Activated naive CD4-positive, alpha-beta T cell (primary cell): ENCODE measurements around the gene DCAF8.
"Not testable (repeated sequence)": the region's sequence is repeated elsewhere in the genome, so short reads cannot be mapped to it uniquely, and the experiment has no call there.

Source experiments
- DNase-seq, 4 experiments: peaks; one replicate each; lab custom pipeline; 2025; lab: John Stamatoyannopoulos, UW

The DCAF8 gene

DNA sequence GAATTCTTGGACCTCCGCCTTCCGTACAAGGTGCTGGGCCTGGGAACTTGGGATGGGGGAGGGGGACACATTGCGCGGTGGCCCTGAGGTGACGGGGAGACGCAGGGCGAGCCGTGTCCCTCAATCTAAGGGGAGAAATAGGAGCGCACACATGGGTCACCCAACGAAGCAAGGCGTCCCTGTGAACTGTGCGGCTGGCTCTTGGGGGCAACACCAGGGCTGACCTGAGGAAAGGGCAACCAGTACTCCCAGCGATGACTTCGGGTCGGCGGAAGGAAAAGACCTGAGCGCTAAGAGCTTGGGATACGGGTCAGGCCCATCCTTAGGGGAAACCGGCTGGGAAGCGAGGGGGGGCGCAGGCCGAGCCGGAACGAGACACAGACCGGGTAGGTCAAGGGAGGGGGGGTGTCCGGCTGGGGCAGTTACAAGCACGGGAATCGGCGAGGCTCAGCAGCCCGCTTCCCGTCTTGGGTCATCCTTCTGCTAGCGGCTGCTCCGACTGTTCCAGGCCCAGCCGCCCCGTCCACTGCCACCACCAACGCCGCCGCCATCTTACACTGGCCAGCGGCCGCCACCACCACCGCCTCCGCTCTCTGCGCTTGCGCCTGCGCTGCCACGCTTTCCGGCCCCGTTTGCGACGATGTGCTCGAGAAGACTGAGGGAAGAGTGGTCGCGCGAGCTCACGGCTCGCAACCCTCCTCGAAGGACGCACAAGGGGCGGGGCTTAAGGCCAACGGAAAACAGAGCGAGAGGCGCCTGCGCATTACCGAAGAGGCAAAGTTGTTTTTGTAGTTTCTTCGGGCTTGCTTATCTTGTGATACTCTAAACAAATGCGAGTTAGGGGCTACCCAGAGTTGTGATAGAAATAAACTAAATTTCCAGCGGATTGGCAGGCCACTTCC lies at the start of gene DCAF8:
DCAF8 (minus strand) TSS at position 657 of the 902 bp plus-strand sequence. CDS start 18,541 bp downstream, outside the sequence.
- peak; percentile 91 to 96 (median 94) for DNase-seq

DNA sequence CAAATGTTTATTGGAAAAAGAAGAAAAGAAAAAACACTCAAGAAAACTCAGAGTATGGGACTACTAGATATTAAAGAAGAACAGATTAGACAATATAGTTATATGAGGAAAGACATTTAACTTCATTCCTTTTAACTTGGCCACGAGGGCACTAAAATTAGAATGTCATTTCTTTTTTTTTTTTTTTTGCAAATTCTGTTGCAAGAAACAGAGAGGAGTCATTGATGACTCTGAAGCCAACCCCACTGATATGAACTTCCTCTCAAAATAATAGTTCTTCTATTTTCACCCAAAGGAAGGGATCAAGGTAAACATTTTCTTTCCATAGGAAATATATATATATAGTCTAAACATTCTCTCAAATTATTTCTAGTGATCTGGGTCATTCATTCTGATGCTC lies 47.2 kb upstream of the DCAF8 start:
- no peak for DNase-seq

GRCh38 chr1:160309185-160309557 lies 46.8 kb upstream of the DCAF8 start:
- DNase-seq, result no peak

DNA sequence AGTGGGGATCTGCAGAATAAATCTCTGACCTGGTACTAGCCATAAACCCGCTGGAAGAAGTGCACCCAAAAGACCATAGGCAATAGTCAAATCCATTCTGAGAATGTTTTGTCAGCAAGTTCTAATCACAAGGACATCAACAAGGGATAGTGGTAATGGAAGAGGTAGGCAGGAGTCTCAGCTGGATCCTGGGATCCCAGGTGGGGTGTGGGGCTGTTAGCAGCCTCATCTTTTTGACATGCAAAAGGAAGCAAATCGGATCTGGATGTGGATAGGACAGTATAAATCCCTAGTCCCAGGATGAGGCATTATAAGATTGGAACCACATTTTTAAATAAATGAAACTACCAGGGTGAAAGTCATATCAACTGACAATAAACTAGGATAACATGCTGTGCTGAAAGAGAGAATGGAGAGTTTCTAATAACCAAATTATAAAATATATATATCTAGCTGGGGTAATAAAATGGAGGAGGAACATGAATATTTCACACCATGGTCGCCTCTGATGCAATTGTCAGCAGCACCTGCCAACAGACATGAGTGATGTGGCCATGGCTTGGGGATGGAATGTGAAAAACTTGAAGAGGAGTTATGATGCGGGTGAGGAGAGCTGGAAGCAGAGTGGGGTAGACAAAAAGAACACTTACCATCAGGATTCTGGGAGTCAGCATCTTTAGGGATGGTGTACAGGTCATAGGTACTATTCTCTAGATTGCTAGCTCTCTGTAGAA lies 46.3 kb upstream of the DCAF8 start:
- DNase-seq, result no peak

DNA sequence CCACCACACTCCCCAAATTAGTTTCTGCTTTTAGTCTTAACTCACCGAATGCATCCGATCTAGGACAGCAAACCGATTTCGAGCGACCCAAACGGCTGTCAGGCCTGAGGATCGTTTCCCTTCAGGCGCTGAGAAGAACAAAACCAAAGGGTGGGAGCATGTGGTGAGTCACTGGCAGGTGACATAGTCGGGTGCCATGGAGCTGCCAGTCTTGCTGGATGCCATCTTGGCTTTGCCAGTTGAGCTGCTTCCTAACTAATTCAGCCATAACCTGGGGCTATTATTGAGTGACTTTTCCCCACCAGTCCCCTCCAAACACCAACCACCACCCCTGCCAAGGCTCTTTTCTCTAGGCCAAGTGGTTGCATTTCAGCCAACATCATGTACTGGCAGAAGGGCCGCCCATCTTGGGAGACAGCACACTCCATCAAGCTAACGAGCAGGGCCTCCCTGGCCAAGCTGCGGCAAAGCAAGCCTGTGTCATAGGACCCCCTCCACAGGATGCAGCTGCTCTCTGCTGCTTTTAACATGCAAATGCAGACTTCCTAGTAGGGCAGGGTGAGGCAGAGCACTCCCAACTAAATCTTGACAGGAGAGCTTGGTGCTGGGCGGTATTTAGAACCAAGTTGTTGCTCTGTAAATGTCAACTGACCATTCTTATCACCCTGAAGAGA lies 44.9 kb upstream of the DCAF8 start:
- no peak for DNase-seq

DNA sequence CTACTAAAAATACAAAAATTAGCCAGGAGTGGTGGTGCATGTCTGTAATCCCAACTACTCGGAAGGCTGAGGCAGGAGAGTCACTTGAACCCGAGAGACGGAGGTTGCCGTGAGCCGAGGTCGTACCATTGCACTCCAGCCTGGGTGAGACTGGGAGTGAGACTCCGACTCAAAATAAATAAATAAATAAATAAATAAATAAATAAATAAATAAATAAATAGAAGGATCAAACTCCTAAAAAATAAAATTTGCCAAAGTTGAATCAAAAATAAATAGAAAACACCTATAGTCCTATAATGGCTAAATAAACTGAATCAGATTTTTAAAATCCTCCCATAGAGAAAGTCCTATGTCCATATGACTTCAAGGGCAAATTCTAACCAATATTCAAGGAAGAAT lies 37.8 kb upstream of the DCAF8 start:
- DNase-seq, result no peak

GRCh38 chr1:160296036-160296435 lies 33.7 kb upstream of the DCAF8 start:
- DNase-seq, result no peak

GRCh38 chr1:160293020-160293968 lies 30.9 kb upstream of the DCAF8 start:
- DNase-seq, result no peak

- peak in 3 of 4 experiments; percentile 3 to 32 (median 28) for DNase-seq
Observed at GRCh38 chr1:160291248-160292220, 29.2 kb upstream of the DCAF8 start.

DNA sequence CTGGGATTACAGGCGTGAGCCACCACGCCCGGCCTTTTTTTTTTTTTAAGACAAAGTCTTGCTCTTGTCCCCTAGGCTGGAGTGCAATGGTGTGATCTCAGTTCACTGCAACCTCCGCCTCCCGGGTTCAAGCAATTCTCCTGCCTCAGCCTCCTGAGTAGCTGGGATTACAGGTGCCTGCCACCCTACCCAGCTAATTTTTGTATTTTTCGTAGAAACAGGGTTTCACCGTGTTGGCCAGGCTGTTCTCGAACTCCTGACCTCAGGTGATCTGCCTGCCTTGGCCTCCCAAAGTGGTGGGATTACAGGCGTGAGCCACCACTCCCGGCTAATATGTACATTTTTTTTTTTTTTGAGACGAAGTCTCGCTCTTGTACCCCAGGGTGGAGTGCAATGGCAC lies 25.4 kb upstream of the DCAF8 start:
- not testable (repeated sequence) for DNase-seq

DNA sequence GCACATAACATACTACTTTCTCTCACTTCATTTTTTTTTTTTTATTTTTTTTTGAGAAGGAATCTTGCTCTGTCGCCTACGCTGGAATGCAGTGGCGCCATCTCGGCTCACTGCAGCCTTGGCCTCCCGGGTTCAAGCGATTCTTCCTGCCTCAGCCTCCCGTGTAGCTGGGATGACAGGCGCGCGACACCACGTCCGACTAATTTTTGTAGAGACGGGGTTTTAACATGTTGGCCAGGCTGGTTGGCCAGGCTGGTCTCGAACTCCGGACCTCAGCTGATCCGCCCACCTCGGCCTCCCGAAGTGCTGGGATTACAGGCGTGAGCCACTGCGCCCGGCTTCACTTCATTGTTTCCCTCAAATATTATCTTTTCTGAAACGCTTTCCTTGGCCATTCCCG lies 23.2 kb upstream of the DCAF8 start:
- no peak for DNase-seq

DNA sequence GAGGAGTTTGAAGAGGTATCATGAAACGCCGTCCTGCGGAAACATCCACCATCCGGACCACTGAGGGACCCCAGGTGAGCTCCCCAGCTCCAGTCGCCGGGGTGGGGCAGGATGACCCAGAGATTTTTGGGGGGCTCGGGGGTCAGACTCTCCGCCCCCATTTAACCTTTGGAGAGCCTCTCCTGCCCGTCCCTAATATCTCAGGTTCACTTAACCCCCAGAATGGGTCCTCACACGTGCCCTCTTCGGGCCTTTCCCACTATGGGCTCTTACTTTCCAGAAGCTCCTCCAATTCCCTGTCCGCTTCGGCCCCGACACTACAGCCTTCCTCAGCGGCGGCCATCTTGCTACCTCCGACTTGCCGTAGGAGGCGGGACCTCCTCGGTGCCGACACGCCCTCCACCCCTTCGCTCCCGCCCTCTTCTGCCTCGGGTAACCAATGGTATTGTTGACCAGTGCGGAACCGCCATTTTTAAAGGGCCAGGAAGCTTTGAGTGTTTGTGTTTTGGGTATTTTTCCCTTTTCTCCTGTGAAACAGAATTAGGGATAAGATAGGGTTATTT lies 22.5 kb upstream of the DCAF8 start, which contains the start of gene PEX19:
PEX19 (minus strand) TSS at position 352 of the 563 bp plus-strand sequence; CDS start at position 343, 9 bp downstream.
- peak; percentile 75 to 91 (median 82) for DNase-seq

- DNase-seq, result no peak
Observed at GRCh38 chr1:160284220-160284781, 22.0 kb upstream of the DCAF8 start.

DNA sequence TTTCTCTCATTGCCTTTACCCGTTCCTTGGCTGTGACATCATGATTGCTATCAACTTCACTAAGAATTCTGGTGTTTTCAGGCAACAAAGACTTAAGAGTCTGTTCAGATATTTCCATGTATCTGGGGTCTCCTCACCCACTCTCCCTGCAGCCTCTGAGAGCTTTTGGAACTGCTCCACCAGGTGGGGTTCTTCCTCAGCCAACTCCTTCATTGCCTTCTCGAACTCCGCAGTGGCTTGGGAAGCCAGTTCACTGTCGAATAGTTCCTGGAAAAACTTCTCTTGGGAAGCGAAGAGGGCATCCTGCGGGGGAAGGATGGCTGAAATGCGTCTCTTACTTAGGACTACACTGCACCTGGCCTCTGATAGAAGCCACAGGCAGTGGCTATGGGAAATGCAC lies 20.5 kb upstream of the DCAF8 start:
- no peak for DNase-seq

GRCh38 chr1:160277987-160278386 lies 15.6 kb upstream of the DCAF8 start:
- DNase-seq, result no peak

DNA sequence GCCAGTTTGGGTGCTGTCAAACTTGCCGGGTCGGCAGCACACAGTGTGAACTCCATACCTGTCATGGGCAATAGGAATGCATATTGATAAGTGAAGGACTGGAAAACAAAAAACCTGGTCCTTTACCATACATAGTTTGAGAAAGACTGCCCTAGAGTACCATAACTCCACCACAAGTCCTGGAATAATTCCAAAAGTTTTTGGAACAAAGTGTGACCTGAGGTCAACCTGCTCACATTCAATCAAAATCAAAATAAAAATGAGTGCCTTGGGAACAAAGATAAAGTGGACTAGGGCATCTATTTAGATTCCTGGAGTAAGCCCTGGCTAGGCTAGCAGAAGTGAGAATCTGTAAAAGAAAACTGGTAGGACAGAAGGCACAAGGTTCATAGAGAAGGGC lies 15.0 kb upstream of the DCAF8 start:
- no peak for DNase-seq

- DNase-seq, result no peak
Observed at GRCh38 chr1:160271025-160271424, 8.7 kb upstream of the DCAF8 start.

- no peak for DNase-seq
Observed at GRCh38 chr1:160267284-160267991, 5.1 kb upstream of the DCAF8 start.
